NCI-H187 treated with DMSO at 0.1 percent for 48 hours (cell line): ENCODE data around the gene RNPEPL1.

Experiments used
- DNase-seq: peaks from one replicate; lab custom pipeline; 2025; lab: John Stamatoyannopoulos, UW

The RNPEPL1 gene

GRCh38 chr2:240626531-240627300 lies 58.4 kb downstream of the RNPEPL1 start:
- no peak for DNase-seq

GRCh38 chr2:240627736-240628506 lies 59.6 kb downstream of the RNPEPL1 start:
- DNase-seq: no peak

GRCh38 chr2:240628507-240628807 lies 60.2 kb downstream of the RNPEPL1 start:
- no peak for DNase-seq

- no peak for DNase-seq
Measured at GRCh38 chr2:240628808-240629618, 60.7 kb downstream of the RNPEPL1 start.

- no peak for DNase-seq
Measured at GRCh38 chr2:240629619-240629967, 61.3 kb downstream of the RNPEPL1 start.

- DNase-seq: no peak
Measured at GRCh38 chr2:240629968-240630770, 61.9 kb downstream of the RNPEPL1 start.
